MM.1S (cell line): ENCODE measurements around the gene RTKN.
"Not testable (repeated sequence)": the region's sequence is repeated elsewhere in the genome, so short reads cannot be mapped to it uniquely, and the experiment has no call there.

ENCODE experiments used
- DNase-seq: peaks from one replicate; pipeline ENCODE4 v3.0.0-alpha.2; 2015
- H2AFZ ChIP-seq: fragments of 300-600 bp; sonication (generic); 2 replicates; pipeline ENCODE4 v1.6.0; 2016; ENCODE audit warnings: antibody characterized with exemption, low read length
- H3F3A ChIP-seq: fragments of 300-600 bp; sonication (generic); 2 replicates; pipeline ENCODE4 v1.6.1; 2016; ENCODE audit warnings: mild to moderate bottlenecking, antibody characterized with exemption, low read length, moderate library complexity, mixed read lengths; ENCODE audit not compliant: insufficient read depth
- H3K27ac ChIP-seq: fragments of 300-600 bp; sonication (generic); 2 replicates; pipeline ENCODE4 v1.5.1; 2016; ENCODE audit warnings: mild to moderate bottlenecking, low read length
- H3K27me3 ChIP-seq: fragments of 300-600 bp; sonication (generic); replicated peaks from 2 replicates; pipeline ENCODE4 v1.6.0; 2016; ENCODE audit warnings: low read length; ENCODE audit not compliant: insufficient read depth
- H3K36me3 ChIP-seq: fragments of 300-600 bp; sonication (generic); replicated peaks from 2 replicates; pipeline ENCODE4 v1.6.1; 2016; ENCODE audit warnings: mild to moderate bottlenecking, low read length, mixed read lengths; ENCODE audit not compliant: insufficient read depth
- H3K4me1 ChIP-seq: fragments of 300-600 bp; sonication (generic); 2 replicates; pipeline ENCODE4 v1.6.1; 2016; ENCODE audit warnings: low read length, mixed read lengths
- H3K4me2 ChIP-seq: fragments of 300-600 bp; sonication (generic); 2 replicates; pipeline ENCODE4 v1.6.0; 2016; ENCODE audit warnings: low read depth, low read length
- H3K4me3 ChIP-seq: fragments of 300-600 bp; sonication (generic); 2 replicates; pipeline ENCODE4 v1.5.1; 2016; ENCODE audit warnings: low read length, mixed read lengths
- H3K79me2 ChIP-seq: fragments of 300-600 bp; sonication (generic); 2 replicates; pipeline ENCODE4 v1.6.1; 2016; ENCODE audit warnings: mixed run types, low read length, mixed read lengths
- H3K9ac ChIP-seq: fragments of 300-600 bp; sonication (generic); 2 replicates; pipeline ENCODE4 v1.6.1; 2016; ENCODE audit warnings: low read length, mixed read lengths
- H3K9me2 ChIP-seq: fragments of 300-600 bp; sonication (generic); replicated peaks from 2 replicates; pipeline ENCODE4 v1.6.1; 2016; ENCODE audit warnings: mild to moderate bottlenecking, low read length, mixed read lengths; ENCODE audit not compliant: insufficient read depth
- H3K9me3 ChIP-seq: fragments of 300-600 bp; sonication (generic); replicated peaks from 2 replicates; pipeline ENCODE4 v1.6.1; 2016; ENCODE audit warnings: mild to moderate bottlenecking, low read length, mixed read lengths; ENCODE audit not compliant: insufficient read depth
- H4K20me1 ChIP-seq: fragments of 300-600 bp; sonication (generic); 2 replicates; pipeline ENCODE4 v1.6.1; 2016; ENCODE audit warnings: mild to moderate bottlenecking, low read length, moderate library complexity, mixed read lengths; ENCODE audit not compliant: insufficient read depth
- CTCF ChIP-seq: fragments of 300-600 bp; sonication (generic); IDR thresholded peaks from 2 replicates; pipeline ENCODE4 v1.5.1; 2016; ENCODE audit warnings: antibody characterized with exemption, low read length, mixed read lengths
- EZH2 ChIP-seq: fragments of 300-600 bp; sonication (generic); optimal IDR thresholded peaks from 2 replicates; pipeline ENCODE3; 2017; ENCODE audit warnings: low read depth, mild to moderate bottlenecking, antibody characterized with exemption, low read length, mixed read lengths
- EZH2phosphoT487 ChIP-seq: fragments of 300-600 bp; sonication (generic); IDR thresholded peaks from 2 replicates; pipeline ENCODE4 v1.6.1; 2018; ENCODE audit warnings: antibody characterized with exemption, low read length

RTKN gene

GRCh38 chr2:74471332-74472065 lies 29.8 kb upstream of the RTKN start:
- H3K79me2 ChIP-seq, result peaks cover 6% of the 10 kb centered on the region
- H3K9ac ChIP-seq, result peak overlapping the region; percentile 87
- peak overlapping the region; percentile 93 for H3K4me2 ChIP-seq
- peak overlapping the region; percentile 90; the same call in 1 of the 2 replicates for H3K27ac ChIP-seq
- no peak for DNase-seq
- peak overlapping the region; percentile 93 for H2AFZ ChIP-seq
- no peaks in the 10 kb centered on the region for H3K27me3 ChIP-seq
- no peaks in the 10 kb centered on the region for H3K9me2 ChIP-seq
- H3K9me3 ChIP-seq, result no peaks in the 10 kb centered on the region
- no peaks in the 10 kb centered on the region for H4K20me1 ChIP-seq
- TF ChIP-seq EZH2, result no peak
- TF ChIP-seq EZH2phosphoT487, result no peak
- no peak for TF ChIP-seq CTCF
- peaks cover 5% of the 10 kb centered on the region; the same call in 1 of the 2 replicates for H3K4me1 ChIP-seq
- no peaks in the 10 kb centered on the region; the same call in 1 of the 2 replicates for H3K36me3 ChIP-seq
- H3K4me3 ChIP-seq, result peak overlapping the region; percentile 99
- peaks cover 37% of the 10 kb centered on the region for H3F3A ChIP-seq

- not testable (repeated sequence) for H3K27ac ChIP-seq, H3K4me2 ChIP-seq, H3K36me3 ChIP-seq, H3K4me1 ChIP-seq, DNase-seq, H3K4me3 ChIP-seq, H3K27me3 ChIP-seq, H2AFZ ChIP-seq, H4K20me1 ChIP-seq, H3K79me2 ChIP-seq, H3K9ac ChIP-seq, H3K9me2 ChIP-seq, H3K9me3 ChIP-seq
- H3F3A ChIP-seq, result peaks cover 37% of the 10 kb centered on the region
Measured at GRCh38 chr2:74470742-74471141, 29.0 kb upstream of the RTKN start.

GRCh38 chr2:74464406-74464805 lies 22.7 kb upstream of the RTKN start:
- Histone ChIP-seq H3K9me3 (no peaks in the 10 kb centered on the region), H3K27me3 (no peaks in the 10 kb centered on the region), H3F3A (0 out of 2 replicates have a peak, but pooled peaks cover 3% of the 10 kb centered on the region), H2AFZ (peak overlapping the region; percentile 80), H3K9ac (peak overlapping the region; percentile 83), H3K4me1 (peaks cover 4% of the 10 kb centered on the region; the same call in 1 of the 2 replicates), H4K20me1 (no peaks in the 10 kb centered on the region), H3K79me2 (peaks cover 20% of the 10 kb centered on the region), H3K9me2 (no peaks in the 10 kb centered on the region), H3K4me2 (peak overlapping the region; percentile 100), H3K27ac (peak overlapping the region; percentile 36; the same call in 1 of the 2 replicates), H3K36me3 (no peaks in the 10 kb centered on the region), H3K4me3 (peak overlapping the region; percentile 90)
- no peak for DNase-seq
- TF ChIP-seq EZH2 (no peak), CTCF (no peak), EZH2phosphoT487 (no peak)

- Histone ChIP-seq H3K9ac (no peak overlapping the region), H3K36me3 (no peaks in the 10 kb centered on the region), H2AFZ (no peak overlapping the region), H3F3A (peaks cover 5% of the 10 kb centered on the region; the same call in 1 of the 2 replicates), H3K9me3 (no peaks in the 10 kb centered on the region), H3K4me3 (no peak overlapping the region), H3K9me2 (no peaks in the 10 kb centered on the region), H3K27me3 (no peaks in the 10 kb centered on the region), H3K4me2 (no peak overlapping the region), H3K27ac (no peak overlapping the region), H3K4me1 (peaks cover 4% of the 10 kb centered on the region; the same call in 1 of the 2 replicates), H3K79me2 (peaks cover 23% of the 10 kb centered on the region), H4K20me1 (no peaks in the 10 kb centered on the region)
- no peak for DNase-seq
- TF ChIP-seq EZH2 (no peak), EZH2phosphoT487 (no peak), CTCF (no peak)
Measured at GRCh38 chr2:74462786-74463105, 21.0 kb upstream of the RTKN start.
